AG09319 (cell line): ENCODE results near the gene TEKT1.
"Not testable (repeated sequence)": the region's sequence is repeated elsewhere in the genome, so short reads cannot be mapped to it uniquely, and the experiment has no call there.

Source experiments
- DNase-seq: peaks from one replicate; pipeline ENCODE4 v3.0.0-alpha.2; 2010; ENCODE audit warnings: low read depth; ENCODE audit errors: extremely low read depth
- TF ChIP-seq, protein P1 (sequence below): IDR thresholded peaks from 2 replicates; pipeline ENCODE4 v1.5.1; 2011; ENCODE audit warnings: low read depth, mild to moderate bottlenecking, inconsistent platforms, low read length, moderate library complexity

TEKT1 gene

DNA sequence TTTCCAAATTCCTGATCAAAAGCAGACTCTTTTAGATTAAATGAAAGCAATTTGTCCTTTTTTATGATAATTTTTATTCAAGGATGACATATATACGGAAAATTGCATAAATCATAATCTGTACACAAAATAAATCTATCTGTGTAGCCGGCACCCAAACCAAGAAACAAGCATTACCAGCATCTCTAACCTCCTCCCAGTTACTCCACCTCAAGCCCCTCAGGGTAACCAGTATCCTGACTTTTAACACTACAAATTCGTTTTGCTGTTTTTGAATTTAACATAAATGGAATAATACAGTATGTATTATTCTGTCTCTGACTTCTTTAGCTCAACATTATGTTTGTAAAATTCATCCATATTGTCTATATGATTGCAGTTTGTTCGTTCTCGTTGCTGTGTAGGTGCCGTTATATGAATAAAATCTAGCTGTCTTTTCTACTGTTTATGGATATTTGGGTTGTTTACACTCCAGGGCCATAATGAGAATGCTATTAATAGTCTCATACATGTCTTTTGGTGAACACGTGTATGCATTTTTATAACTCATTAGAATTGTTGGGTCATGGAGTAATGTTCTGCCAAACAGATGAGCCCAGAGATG, 1.0 kb downstream of the TEKT1 start:
- TF ChIP-seq, protein P1, sequence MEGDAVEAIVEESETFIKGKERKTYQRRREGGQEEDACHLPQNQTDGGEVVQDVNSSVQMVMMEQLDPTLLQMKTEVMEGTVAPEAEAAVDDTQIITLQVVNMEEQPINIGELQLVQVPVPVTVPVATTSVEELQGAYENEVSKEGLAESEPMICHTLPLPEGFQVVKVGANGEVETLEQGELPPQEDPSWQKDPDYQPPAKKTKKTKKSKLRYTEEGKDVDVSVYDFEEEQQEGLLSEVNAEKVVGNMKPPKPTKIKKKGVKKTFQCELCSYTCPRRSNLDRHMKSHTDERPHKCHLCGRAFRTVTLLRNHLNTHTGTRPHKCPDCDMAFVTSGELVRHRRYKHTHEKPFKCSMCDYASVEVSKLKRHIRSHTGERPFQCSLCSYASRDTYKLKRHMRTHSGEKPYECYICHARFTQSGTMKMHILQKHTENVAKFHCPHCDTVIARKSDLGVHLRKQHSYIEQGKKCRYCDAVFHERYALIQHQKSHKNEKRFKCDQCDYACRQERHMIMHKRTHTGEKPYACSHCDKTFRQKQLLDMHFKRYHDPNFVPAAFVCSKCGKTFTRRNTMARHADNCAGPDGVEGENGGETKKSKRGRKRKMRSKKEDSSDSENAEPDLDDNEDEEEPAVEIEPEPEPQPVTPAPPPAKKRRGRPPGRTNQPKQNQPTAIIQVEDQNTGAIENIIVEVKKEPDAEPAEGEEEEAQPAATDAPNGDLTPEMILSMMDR: no peak
- DNase-seq: no peak

DNA sequence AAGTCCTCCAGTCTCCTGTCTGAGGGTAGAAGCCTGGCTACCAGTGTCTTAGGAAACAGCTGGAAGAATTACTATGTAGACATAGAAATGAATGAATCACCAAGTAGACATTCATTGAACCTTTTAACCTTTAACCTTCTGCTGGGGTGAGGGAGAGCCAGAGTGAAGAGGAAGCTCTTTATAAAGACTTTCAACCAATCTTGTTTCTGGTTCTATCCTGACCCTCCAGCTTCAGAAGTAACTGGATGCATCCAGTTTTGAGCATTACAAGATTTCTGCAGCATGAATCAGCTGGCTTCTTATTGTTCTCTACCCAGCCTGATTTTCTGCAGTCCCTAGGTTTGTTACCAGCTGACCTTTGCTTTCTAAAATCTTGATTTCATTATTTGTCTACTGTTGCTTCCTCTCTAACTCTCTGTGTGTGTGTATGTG, 8.5 kb downstream of the TEKT1 start:
- DNase-seq: no peak
- TF ChIP-seq, protein P1: no peak

DNA sequence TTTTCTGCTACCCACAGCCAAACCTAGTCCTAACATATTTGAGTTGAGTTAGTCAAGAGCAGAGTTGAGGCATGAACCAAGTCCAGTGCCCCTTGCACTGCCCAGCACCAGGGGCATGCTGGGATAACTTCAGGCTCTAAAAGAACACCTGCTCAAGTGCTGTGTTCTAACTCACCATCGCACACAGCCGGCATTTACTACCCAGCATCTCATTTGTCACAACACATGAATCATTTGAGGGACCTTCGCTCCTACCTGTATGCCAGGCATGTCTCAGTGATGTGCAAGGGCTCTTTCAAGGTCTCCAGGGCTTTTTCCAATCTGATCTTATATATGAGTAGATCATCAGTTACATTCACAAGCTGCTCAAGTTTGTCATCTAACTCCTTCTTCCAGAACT, 12.6 kb downstream of the TEKT1 start:
- no peak for DNase-seq

DNA sequence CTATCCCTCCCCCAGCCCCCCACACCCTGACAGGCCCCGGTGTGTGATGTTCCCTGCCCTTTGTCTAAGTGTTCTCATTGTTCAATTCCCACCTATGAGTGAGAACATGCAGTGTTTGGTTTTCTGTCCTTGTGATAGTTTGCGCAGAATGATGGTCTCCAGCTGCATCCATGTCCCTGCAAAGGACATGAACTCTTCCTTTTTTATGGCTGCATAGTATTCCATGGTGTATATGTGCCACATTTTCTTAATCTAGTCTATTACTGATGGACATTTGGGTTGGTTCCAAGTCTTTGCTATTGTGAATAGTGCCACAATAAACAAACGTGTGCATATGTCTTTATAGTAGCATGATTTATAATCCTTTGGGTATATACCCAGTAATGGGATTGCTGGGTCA, 15.2 kb downstream of the TEKT1 start:
- not testable (repeated sequence) for DNase-seq

More for the DNA sequence above, 12.6 kb downstream of the TEKT1 start:
- TF ChIP-seq, protein P1: no peak

DNA sequence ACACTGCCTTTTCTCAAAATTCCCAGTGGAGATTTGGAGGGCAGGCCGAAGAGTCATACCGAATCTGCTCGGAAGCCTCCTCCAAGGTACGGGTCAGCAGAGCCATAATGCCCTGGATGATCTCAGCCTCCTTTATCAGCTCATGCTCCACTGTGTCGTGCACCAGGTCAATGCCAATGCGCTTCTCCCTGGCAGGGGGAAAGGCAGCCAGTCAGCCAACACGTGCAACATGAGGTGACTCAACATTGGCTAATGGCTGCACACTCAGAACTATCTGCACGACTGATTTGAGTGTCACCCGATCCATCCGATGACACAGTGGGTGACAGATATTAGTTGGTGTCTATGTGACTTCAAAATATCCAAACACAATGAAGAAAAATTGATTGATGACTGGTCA, 15.8 kb downstream of the TEKT1 start:
- TF ChIP-seq, protein P1: no peak
- DNase-seq: no peak

DNA sequence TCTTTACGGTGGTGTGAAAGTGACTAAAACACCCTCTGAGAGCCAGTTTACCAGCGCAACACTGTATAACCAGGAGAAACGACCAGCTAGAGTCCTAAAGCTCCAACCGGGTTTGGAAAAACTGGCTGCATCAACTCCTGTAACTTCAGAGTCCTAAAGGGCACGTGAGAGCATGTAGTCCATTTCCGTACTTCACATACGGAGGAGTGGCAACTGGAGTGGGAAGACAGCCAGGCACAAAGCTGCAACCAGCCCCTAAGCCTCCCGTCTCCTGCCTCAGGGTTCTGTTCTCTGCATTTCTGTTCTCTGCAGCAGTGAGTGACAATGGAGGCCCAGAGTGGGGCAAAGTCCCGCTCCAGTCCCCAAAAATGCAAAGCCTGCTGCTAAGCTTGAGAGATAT, 19.2 kb downstream of the TEKT1 start:
- TF ChIP-seq, protein P1: no peak
- DNase-seq: no peak

DNA sequence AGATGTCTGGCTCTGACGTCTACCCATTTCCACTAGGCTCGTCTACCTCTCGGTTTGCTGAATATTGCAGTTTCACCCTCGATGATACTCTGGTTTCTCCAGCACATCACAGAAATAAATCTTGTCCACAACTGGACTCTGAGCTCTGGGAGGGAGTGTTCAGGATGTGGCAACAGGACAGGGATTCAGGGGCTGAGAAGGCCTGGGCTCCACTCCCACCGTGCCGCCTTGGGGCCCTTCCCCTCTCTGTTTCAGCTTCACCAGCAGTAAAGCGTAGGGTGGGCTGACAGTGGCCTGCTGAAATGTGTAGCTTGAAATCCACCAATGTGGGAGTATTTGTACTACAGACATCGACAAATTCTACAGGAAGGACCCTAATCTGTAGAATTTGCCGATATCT, 20.0 kb downstream of the TEKT1 start:
- TF ChIP-seq, protein P1: no peak
- DNase-seq: no peak

DNA sequence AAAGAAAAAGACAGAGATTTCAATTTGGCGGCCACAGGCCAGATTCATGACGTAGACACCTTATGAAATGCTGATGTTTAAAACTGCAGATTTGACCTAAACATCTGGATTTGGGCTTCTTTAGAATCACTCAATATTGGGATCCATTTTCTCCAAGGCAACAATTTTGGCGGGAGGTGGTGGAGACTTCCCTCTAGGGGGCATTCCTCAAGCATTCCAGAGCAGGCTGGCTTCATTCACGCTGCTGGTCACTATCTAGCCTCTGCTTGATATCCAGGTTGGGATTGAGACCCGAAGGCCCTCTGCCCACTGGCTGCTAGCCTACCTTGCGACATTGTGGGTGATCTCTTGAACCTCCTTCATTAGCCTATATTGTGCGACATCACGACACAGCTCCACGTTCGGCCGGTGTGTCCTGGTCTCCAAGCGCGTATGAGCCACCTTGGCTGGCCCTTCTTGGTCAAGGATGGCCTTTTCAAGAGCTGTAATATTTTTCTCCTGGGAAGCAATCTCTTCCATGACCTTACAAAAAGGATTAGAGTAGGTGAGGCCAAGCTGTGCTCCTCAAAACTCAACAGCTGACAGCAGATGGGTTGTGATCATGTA, 31.0 kb downstream of the TEKT1 start:
- TF ChIP-seq, protein P1: no peak

More for the DNA sequence above, 31.0 kb downstream of the TEKT1 start:
- no peak for DNase-seq
